ENCODE results near the gene JPH3.
A peak's percentile ranks its signal among the peaks of the same experiment; 100 is the strongest.
"Not testable (repeated sequence)": the region's sequence is repeated elsewhere in the genome, so short reads cannot be mapped to it uniquely, and the experiment has no call there.

Gene JPH3

DNA sequence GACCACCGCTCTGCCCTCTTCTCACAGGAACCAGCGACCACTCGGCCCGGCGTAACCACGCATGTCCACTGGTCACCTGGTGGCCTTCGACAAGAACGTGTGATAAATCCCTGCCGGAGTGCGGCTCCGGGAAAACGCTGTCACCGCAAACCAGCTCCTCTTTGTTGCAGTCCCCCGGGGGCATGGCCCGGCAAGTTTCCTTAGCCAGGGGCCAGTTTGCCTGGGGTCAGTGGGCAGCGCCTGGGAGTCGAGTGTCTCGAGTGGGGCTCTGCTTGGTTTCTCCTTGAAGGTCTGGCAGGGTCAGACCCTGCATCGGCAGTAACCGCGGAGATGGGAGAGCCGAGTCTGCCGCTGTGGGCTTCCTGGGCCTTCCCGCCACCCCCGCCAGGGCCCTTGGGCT lies 52.5 kb downstream of the JPH3 start:
- DNase-seq (ENCODE audit: low read depth in 2 of 2) = no peak

DNA sequence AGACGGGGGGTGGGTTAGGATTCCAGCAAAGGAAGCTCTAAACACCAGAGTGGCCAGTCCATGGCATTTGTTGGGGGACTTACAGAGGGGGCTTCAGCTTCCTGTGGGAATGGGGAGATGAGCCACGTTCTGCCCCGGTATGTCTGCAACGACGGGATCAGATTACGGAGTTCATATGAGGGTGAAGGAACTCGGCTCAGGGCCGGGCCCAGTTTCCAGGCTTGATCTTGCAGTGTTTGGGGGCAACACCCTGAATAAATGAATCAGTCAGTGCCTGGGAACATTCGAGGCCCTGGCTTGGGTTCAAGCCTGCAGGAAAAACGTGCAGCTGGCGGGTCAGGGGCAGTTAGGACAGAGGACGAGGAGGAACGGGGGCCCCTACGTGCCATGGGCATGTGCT lies 54.0 kb downstream of the JPH3 start:
- DNase-seq (ENCODE audit: low read depth in 2 of 2) = no peak

GRCh38 chr16:87657621-87658192 lies 55.4 kb downstream of the JPH3 start:
- DNase-seq (ENCODE audit: low read depth in 2 of 2) = no peak

DNA sequence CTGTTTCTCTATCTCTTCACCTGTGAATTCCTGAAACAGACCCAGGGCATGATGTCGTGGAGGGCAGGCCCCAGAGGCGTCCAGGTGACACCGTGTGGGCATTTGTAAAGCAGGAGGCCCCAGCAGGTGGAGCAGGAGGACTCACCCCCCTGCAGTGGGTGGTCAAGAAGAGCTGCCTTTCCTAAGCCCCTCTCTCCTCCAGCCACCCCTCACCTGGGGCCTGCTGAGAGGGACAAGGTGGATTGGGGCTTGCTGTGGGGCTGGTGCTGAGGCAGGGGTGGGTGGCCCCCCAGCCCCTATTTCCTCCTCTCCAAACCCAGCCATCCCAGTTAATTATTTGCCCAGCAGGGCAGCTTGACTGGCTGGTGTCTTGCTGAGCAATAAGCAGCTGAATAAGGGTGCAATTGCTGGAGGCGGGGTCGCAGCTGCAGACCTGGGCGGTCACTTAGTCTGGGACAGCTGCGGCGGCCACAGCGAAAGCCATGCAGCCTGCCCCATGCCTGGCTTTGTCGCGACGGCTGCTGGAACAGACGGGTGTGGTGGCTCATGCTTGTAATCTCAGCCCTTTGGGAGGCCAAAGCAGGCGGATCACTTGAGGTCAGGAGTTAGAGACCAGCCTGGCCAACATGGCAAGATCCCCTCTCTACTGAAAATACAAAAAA lies 56.4 kb downstream of the JPH3 start:
- no peak for DNase-seq (ENCODE audit: low read depth in 2 of 2)

- DNase-seq (ENCODE audit: low read depth in 2 of 2) = peak in 1 of 2 donors; percentile 28
These were observed 59.3 kb downstream of the JPH3 start for GRCh38 chr16:87661561-87661960.

GRCh38 chr16:87662254-87663204 lies 60.2 kb downstream of the JPH3 start:
- DNase-seq (ENCODE audit: low read depth in 2 of 2) = no peak

DNA sequence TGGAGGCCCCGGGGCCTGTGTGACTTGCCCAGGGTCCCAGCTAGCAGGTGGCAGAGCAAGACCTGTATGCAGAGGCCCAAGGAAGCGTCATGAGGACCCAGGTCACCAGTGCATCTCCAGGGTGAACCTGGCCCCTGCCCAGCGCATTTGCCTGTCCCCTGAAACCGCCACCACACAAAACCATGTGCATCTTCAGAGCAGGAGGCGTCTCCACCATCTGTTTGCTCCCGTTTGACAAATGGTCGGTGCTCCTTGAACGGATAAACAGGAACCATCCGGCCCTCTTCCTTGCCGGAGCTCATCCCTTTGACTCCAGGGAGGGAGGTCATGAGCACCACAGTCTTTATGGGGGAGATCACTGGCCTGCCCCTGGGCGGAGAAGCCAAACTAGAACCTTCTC lies 62.5 kb downstream of the JPH3 start:
- no peak for DNase-seq (ENCODE audit: low read depth in 2 of 2)

DNA sequence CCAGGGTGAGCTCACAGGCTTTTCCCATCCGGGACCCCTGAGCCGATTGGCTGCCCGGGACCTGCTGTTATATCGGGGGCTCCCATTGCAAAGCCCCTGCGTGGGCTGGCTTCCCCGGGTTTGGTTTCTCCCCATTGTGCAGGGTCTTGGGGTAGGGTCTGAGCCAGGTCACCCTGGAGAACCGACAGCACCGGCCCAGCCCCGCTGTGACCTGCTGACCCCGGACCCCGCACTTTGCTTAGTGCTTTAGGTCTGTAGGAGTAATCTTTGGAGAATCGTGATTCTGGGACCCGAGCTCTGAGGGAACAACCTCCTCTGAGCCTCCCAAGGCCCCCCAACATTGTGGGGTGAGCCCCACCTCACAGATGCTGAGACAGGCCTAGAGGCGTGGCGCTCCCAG lies 62.9 kb downstream of the JPH3 start:
- no peak for DNase-seq (ENCODE audit: low read depth in 2 of 2)

DNA sequence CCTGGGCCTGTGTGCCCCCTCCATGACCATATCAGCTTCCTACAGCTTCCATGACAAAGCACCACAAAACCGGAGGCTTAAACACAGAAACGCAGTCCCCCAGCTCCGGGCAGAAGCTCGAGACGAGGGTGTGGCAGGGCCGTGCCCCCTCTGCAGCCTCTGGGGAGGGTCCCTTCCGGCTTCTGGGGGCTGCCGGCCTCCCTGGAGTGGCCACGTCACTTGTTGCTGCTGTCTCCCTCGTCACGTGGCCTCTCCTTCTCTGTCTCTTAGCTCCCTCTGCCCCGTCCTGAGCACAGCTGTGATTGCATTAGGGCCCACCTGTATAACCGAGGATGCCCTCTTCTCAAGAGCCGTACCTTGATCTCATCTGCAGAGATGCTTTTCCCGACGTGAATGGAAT lies 64.6 kb downstream of the JPH3 start:
- no peak for DNase-seq (ENCODE audit: low read depth in 2 of 2)

GRCh38 chr16:87667443-87667842 lies 65.1 kb downstream of the JPH3 start:
- no peak for DNase-seq (ENCODE audit: low read depth in 2 of 2)

DNA sequence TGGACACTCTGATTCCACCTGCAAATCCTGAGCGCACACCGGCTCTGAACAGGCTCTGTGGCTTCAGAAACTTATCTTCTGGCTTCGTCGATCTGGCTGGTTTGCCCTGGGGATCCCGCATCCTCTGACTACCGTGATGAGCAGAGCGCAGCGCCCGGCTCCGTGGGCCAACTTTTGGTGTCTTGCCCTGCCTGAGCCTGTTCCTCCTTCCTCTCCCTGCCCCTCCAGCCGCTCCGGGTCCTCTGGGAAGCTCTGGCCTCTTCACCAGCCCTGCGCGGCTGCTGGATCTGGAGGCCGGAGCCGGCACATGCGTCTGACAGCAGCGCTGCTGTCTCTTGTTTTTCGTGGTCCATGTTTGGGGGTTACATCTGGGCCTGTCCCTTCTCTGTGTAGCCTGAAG lies 65.6 kb downstream of the JPH3 start:
- DNase-seq (ENCODE audit: low read depth in 2 of 2) = no peak

DNA sequence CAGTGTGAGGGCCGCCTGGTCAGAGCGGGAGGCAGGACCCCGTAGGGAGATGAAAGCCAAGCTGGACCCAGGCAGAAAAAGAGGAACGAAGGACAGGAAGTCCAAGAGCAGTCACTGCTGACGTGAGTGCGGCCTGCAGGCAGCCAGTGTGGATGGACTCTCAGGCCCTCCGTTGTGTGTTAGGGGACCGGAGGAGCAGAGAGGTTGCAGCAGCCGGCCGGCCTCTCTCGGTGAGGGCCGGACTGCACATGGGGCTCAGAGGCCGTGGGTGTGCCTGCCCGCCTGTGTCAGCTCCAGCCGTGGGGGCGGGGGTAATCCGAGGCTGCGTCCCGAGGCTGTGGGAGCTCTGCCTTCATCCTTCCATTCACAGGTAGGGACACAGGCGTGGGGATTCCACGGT lies 67.4 kb downstream of the JPH3 start:
- DNase-seq (ENCODE audit: low read depth in 2 of 2) = no peak

DNA sequence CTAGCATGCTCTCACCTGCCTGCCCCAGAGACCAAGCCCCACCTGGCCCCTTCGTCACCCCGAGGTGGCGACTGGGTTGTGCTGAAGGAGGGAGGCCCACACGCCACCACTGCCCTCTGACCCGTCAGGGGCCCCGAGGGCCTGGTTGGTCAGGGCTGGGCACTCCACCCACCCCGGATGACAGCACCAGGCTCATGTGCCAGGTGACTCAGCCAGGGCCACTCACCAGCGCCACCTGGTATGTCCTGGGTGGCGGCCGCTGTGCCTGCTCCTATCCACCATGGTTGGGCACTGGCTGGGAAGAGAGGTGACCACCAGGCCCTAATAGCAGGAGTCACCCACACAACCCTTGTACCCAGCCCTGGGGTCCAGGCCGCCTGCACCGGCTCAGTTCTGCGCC lies 68.9 kb downstream of the JPH3 start:
- DNase-seq (ENCODE audit: low read depth in 2 of 2) = no peak

DNA sequence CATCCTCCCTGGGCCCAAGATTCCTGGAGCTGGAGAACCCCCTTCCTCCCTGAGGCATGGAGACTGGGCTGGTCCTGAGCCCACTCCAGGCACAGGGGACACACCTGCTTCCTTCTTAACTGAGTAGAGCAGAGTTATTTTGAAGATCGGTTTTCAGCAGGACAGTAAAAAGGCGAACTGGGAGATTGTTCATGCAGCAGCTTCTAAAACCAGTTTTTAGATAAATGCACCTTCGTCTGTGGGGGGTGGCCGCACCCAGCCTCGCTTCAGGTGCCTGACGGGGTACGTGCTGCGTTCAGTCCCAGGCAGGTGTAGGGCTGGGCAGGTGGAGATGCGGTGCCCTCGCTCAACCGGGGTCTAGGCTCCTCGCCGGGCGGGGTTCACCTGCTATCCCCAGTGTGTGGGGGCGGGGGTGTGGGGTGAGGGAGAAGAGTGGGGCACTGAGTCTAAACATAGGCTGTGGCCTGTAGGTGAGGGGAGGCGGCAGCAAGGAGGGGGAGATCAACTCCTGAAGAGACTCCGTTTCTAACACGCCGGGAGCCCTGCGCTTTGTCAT lies 69.5 kb downstream of the JPH3 start:
- DNase-seq (ENCODE audit: low read depth in 2 of 2) = no peak

- no peak for DNase-seq (ENCODE audit: low read depth in 2 of 2)
These were observed 72.1 kb downstream of the JPH3 start for GRCh38 chr16:87674419-87674818.

DNA sequence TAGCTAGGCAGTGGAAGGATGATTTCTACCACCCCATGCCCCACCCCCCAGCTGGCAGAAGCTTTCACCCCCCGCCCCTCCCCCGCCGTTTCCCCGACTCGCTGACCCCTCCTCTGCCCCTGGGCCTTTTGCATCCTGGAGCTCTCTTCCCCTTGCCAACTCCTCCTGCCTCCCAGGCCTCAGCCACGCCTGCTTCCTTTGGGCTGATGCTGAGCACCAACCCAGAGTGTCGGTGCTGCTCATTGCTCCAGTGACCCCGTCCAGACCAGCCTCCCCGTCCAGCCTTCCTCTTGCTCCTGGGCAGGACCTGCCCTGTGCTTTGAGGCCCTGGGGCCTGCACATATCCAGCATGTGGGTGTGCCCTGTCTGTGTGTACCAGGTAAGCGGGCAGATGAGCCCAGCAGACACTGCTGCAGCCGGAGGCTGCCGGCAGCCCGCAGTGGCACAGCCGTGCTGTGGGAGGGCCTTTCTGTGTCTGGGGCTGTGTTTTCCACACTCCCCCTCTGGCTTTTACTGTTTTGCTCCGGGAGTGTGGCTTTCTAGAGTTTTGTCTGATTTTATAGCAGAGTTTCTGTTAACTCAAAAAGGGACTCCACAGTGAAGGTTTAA lies 72.9 kb downstream of the JPH3 start:
- no peak for DNase-seq (ENCODE audit: low read depth in 2 of 2)

- DNase-seq (ENCODE audit: low read depth in 2 of 2) = no peak
These were observed 75.5 kb downstream of the JPH3 start for GRCh38 chr16:87677830-87678229.

DNA sequence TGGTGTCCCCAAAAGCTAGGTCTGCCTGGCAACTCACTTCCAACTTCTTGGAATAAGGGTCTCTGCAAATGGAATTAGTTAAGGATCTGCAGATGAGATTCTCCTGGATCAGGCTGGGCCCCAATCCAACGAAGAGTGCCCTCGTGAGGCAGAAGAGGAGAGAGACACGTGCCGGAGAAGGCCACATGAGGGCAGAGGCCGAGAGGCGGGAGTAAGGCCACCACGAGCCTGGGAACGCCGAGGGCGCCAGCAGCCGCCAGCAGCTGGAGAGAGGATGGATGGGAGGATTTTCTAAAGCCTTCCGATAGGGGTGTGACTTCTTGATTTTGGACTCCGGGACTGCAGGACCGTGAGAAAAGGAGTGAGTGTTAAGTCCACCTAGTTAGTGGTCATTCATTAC lies 76.3 kb downstream of the JPH3 start:
- DNase-seq (ENCODE audit: low read depth in 2 of 2) = no peak

DNA sequence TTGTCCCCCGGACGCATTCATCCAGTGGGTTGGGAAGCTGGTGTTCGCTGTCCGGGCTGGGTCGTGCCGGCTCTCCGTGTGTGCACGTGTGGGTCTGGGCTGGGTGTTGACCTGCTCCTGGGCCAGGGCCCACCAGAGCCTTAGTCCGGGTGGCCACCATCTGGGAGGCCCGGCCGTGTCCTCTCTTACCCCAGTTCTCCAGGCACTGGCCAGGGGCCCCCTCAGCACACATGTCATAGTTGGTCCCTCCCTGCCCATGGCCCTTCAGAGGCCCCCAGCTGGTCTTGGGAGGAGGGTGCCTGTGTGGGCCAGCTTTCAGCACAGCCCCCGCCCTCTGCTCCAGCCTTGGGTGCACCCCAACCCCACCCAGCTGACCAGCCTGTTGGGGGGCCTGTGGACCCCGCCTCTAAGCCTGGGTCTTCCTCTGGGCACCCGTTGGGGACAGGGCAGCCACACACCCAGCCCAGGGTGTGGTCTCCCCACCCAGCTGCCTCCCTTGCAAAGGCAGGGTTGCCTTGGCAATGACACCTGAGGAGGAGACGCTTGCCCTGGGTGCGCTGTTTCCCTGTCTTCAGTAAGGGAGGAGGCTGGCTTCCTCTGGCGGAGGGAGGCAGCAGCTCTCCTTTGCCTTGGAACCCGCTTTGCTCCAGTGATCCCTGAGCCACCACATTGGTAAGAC lies 77.4 kb downstream of the JPH3 start:
- no peak for DNase-seq (ENCODE audit: low read depth in 2 of 2)

GRCh38 chr16:87680272-87680644 lies 78.0 kb downstream of the JPH3 start:
- no peak for DNase-seq (ENCODE audit: low read depth in 2 of 2)

DNA sequence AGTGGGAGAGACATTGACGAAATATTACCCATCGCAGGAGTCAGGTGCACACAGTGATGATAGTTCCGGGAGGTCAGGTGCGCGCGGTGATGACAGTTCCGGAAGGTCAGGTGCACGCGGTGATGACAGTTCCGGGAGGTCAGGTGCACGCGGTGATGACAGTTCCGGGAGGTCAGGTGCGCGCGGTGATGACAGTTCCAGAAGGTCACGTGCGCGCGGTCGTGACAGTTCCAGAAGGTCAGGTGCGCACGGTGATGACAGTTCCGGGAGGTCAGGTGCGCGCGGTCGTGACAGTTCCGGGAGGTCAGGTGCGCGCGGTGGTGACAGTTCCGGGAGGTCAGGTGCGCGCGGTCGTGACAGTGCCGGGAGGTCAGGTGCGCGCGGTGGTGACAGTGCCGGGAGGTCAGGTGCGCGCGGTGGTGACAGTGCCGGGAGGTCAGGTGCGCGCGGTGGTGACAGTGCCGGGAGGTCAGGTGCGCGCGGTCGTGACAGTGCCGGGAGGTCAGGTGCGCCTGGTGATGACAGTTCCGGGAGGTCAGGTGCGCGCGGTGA lies 78.8 kb downstream of the JPH3 start:
- not testable (repeated sequence) for DNase-seq (ENCODE audit: low read depth in 2 of 2)
